ENCODE data around the gene MSANTD3. TPM values are rescaled to one million over a fixed set of nuclear protein-coding genes. Genes with fewer than 3 reads are reported as not detected.

The MSANTD3 gene
- total RNA-seq, 1 experiment from 2014 or later = 25.9 TPM

DNA sequence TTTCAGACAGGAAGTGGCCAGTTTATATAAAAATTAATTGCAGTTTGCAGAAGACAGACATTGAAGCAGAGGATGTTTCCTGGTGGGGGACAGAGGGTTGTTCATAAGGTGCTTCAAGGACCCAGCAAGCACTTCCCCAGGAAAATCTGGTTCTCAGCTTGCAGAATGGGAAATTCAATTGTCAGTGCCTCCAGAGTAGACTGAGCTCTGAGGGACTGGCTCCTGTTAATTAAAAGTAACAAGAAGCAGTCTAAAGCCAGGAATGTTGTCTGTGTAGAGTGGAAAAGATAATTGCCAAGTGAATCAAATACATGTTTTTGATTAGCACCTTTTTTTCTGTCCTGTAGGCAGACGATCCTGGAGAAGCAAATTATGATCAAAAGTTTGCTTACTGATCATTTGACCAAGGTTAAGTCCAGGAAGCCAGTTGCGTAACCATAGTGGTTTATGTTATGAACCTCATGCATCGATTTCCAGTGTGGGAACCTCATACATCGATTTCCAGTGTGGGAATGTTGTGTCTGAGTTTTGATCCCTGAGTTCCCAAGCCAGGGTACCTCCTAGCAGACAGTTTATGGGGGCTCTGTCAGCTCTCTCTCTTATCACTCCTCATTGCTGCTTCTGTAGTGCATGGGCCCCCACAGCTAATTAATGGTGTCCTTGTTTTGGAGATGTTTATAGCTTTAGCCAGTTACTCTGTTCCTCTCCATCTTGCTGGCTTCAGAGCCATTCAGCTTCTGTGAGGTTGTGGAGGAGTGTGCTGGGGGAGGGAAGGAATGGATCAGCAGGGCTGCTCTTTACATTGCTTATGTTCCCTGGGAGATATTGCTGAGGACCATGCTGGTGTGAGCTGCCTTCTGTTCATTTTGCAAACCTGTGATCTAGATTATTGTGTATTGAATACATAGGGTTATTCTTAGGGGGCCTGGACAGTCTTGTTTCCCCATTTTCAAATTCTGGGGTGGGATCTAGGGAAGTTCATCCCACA lies 17.1 kb downstream of the MSANTD3 start:
- Mint-ChIP-seq H3K27me3 (ENCODE audit: insufficient read depth, unreplicated experiment) (no peaks in the 10 kb centered on the region), H3K36me3 (ENCODE audit: insufficient read depth, unreplicated experiment) (peaks cover 25% of the 10 kb centered on the region), H3K9me3 (ENCODE audit: unreplicated experiment) (no peaks in the 10 kb centered on the region), H3K4me3 (ENCODE audit: unreplicated experiment) (no peak overlapping the region), H3K4me1 (ENCODE audit: low read depth, unreplicated experiment) (peaks cover 7% of the 10 kb centered on the region), H3K27ac (ENCODE audit: unreplicated experiment) (no peak overlapping the region)
- Histone ChIP-seq H3K36me3 (ENCODE audit: control insufficient read depth, insufficient read depth, low read length) (0 out of 2 replicates have a peak, but pooled peaks cover 1% of the 10 kb centered on the region), H3K9me3 (no peaks in the 10 kb centered on the region), H3K4me3 (ENCODE audit: low read depth, low read length) (no peak overlapping the region), H3K27me3 (replicated peaks; ENCODE audit: control insufficient read depth, insufficient read depth, low read length) (no peaks in the 10 kb centered on the region), H3K4me1 (no peaks in the 10 kb centered on the region)
- no peak for DNase-seq
- POLR2A ChIA-PET = no interaction called here
- BruUV-seq (replicated peaks) = no TSS peak
- CTCF ChIA-PET = no interaction called here
- intact Hi-C loops (cut with micrococcal nuclease; ENCODE audit: unreplicated experiment) = loop anchor here (5.0 kb wide), 1 partner anchor 63 kb away; no protein-coding TSS in a partner anchor
- TF ChIP-seq, protein P1, sequence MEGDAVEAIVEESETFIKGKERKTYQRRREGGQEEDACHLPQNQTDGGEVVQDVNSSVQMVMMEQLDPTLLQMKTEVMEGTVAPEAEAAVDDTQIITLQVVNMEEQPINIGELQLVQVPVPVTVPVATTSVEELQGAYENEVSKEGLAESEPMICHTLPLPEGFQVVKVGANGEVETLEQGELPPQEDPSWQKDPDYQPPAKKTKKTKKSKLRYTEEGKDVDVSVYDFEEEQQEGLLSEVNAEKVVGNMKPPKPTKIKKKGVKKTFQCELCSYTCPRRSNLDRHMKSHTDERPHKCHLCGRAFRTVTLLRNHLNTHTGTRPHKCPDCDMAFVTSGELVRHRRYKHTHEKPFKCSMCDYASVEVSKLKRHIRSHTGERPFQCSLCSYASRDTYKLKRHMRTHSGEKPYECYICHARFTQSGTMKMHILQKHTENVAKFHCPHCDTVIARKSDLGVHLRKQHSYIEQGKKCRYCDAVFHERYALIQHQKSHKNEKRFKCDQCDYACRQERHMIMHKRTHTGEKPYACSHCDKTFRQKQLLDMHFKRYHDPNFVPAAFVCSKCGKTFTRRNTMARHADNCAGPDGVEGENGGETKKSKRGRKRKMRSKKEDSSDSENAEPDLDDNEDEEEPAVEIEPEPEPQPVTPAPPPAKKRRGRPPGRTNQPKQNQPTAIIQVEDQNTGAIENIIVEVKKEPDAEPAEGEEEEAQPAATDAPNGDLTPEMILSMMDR (IDR thresholded peaks at IDR 0.05; ENCODE audit: insufficient read depth in 1 of 2, low read depth in 1 of 2, low read length in 1 of 2, severe bottlenecking in 1 of 2, unreplicated experiment in 1 of 2) = no peak

DNA sequence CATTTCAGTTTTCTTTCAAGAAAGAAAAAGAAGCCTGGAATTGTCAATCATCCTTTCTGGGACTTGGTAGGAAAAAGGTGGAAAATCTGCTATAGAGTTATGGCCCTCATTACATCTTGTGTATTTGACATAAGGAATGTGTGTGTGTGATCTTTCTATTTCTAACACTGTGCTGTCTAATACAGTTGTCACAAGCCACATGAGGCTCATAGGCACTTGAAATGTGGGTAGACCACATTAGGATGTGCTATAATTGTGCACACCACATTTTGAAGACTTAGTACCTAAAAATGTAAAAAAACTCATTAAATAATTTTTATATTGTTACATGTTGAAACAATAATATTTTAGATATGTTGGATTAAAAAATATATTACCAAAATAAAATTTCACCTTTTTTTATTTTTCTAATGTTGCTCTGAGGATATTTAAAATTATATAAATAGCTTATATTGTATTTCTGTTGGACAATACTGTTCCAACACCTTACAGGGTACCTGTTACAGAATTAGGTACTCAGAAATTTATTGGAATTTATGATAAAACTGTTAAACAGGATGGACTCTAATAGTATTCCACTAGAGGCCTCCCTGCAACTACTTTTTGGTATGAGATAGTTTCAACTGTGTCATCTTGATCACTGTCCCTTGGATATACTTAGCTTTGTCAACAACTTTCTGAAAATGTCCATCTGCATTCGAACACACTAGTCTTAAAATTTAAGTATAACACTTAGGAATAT lies 18.4 kb downstream of the MSANTD3 start:
- CTCF ChIA-PET = no interaction called here
- Histone ChIP-seq H3K36me3 (ENCODE audit: control insufficient read depth, insufficient read depth, low read length) (0 out of 2 replicates have a peak, but pooled peaks cover 1% of the 10 kb centered on the region), H3K4me3 (ENCODE audit: low read depth, low read length) (no peak overlapping the region), H3K4me1 (no peaks in the 10 kb centered on the region), H3K9me3 (no peaks in the 10 kb centered on the region), H3K27me3 (replicated peaks; ENCODE audit: control insufficient read depth, insufficient read depth, low read length) (no peaks in the 10 kb centered on the region)
- H3K4me3 Mint-ChIP-seq (ENCODE audit: unreplicated experiment) = no peak overlapping the region
- no peaks in the 10 kb centered on the region for H3K9me3 Mint-ChIP-seq (ENCODE audit: unreplicated experiment)
- no peak for DNase-seq
- H3K27ac Mint-ChIP-seq (ENCODE audit: unreplicated experiment) = no peak overlapping the region
- no peaks in the 10 kb centered on the region for H3K4me1 Mint-ChIP-seq (ENCODE audit: low read depth, unreplicated experiment)
- no peaks in the 10 kb centered on the region for H3K27me3 Mint-ChIP-seq (ENCODE audit: insufficient read depth, unreplicated experiment)
- intact Hi-C loops (cut with micrococcal nuclease; ENCODE audit: unreplicated experiment) = loop anchor here (1.0 kb wide), 1 partner anchor 150 kb away; no protein-coding TSS in a partner anchor
- no TSS peak for BruUV-seq (replicated peaks)
- POLR2A ChIA-PET = no interaction called here
- H3K36me3 Mint-ChIP-seq (ENCODE audit: insufficient read depth, unreplicated experiment) = peaks cover 20% of the 10 kb centered on the region
- TF ChIP-seq, protein P1 (IDR thresholded peaks at IDR 0.05; ENCODE audit: insufficient read depth in 1 of 2, low read depth in 1 of 2, low read length in 1 of 2, severe bottlenecking in 1 of 2, unreplicated experiment in 1 of 2) = no peak

DNA sequence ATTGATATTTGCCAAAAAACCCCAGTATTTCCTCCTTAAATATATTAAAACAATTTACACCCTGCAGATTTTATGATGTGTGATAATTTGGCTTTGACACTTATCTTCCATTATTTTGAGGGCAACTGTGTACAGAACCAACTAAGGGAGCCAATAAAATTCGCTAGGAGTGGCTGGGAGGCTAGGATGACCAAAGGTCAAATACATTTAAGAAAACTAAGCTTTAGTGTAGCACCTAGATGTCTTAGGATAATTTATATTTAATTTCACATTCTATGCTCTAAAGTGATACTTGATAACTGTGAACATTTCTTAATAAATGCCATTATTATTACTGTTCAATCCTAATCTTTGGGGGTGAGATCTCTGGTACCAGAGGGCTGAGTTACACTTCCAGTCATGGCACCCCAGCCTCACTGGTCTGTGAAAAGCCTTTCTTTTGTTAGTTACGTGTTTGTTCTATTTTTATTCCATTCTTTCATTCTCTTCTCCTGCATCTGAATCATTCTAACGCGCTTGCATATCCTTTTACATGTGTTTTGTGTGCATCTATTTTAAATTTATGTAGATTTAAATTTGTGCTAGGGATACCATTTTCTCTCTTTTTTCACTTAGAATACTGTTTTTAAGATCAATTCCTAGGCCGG lies 19.1 kb downstream of the MSANTD3 start:
- H3K36me3 ChIP-seq (ENCODE audit: control insufficient read depth, insufficient read depth, low read length) = 0 out of 2 replicates have a peak, but pooled peaks cover 2% of the 10 kb centered on the region
- H3K4me1 Mint-ChIP-seq (ENCODE audit: low read depth, unreplicated experiment) = no peaks in the 10 kb centered on the region
- no TSS peak for BruUV-seq (replicated peaks)
- H3K9me3 Mint-ChIP-seq (ENCODE audit: unreplicated experiment) = no peaks in the 10 kb centered on the region
- H3K27me3 Mint-ChIP-seq (ENCODE audit: insufficient read depth, unreplicated experiment) = no peaks in the 10 kb centered on the region
- H3K4me1 ChIP-seq = no peaks in the 10 kb centered on the region
- DNase-seq = no peak
- no peaks in the 10 kb centered on the region for H3K9me3 ChIP-seq
- no peaks in the 10 kb centered on the region for H3K27me3 ChIP-seq (replicated peaks; ENCODE audit: control insufficient read depth, insufficient read depth, low read length)
- H3K4me3 Mint-ChIP-seq (ENCODE audit: unreplicated experiment) = no peak overlapping the region
- CTCF ChIA-PET = no interaction called here
- intact Hi-C loops (cut with micrococcal nuclease; ENCODE audit: unreplicated experiment) = loop anchor here (1.0 kb wide), 1 partner anchor 149 kb away; no protein-coding TSS in a partner anchor
- peaks cover 25% of the 10 kb centered on the region for H3K36me3 Mint-ChIP-seq (ENCODE audit: insufficient read depth, unreplicated experiment)
- POLR2A ChIA-PET = no interaction called here
- H3K27ac Mint-ChIP-seq (ENCODE audit: unreplicated experiment) = no peak overlapping the region
- no peak overlapping the region for H3K4me3 ChIP-seq (ENCODE audit: low read depth, low read length)
- TF ChIP-seq, protein P1 (IDR thresholded peaks at IDR 0.05; ENCODE audit: insufficient read depth in 1 of 2, low read depth in 1 of 2, low read length in 1 of 2, severe bottlenecking in 1 of 2, unreplicated experiment in 1 of 2) = no peak

Data from Caco-2 (cell line).